ENCODE data around the gene PTPRN2. TPM values are rescaled to one million over a fixed set of nuclear protein-coding genes. Genes with fewer than 3 reads are reported as not detected.

PTPRN2 gene
- total and polyA plus RNA-seq, 2 donors (not counting 3 experiments of a cell fraction or from before 2014, with no cell fraction given) = 0.62 to 0.88 TPM

DNA sequence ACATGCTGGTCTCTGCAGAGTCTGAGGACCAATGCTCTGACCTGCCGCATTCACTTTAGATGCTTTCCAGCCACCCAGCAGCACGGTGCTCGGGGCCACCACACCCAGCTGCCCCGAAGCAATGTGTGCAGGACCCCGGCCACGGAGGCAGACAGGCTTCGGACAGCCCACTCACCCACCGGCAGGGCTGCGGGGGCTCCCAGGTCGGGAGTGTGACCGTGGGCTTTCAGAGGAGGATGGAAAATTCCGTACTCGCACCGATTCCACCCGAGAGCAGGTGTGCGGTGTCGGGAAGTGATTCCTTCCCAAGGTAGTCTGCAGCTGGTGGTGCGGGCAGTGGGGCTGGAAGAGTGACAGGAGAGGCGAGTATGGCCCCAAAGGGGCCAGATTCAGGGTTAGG lies 1059.9 kb downstream of the PTPRN2 start:
- TF ChIP-seq, protein P1, sequence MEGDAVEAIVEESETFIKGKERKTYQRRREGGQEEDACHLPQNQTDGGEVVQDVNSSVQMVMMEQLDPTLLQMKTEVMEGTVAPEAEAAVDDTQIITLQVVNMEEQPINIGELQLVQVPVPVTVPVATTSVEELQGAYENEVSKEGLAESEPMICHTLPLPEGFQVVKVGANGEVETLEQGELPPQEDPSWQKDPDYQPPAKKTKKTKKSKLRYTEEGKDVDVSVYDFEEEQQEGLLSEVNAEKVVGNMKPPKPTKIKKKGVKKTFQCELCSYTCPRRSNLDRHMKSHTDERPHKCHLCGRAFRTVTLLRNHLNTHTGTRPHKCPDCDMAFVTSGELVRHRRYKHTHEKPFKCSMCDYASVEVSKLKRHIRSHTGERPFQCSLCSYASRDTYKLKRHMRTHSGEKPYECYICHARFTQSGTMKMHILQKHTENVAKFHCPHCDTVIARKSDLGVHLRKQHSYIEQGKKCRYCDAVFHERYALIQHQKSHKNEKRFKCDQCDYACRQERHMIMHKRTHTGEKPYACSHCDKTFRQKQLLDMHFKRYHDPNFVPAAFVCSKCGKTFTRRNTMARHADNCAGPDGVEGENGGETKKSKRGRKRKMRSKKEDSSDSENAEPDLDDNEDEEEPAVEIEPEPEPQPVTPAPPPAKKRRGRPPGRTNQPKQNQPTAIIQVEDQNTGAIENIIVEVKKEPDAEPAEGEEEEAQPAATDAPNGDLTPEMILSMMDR (IDR thresholded peaks at IDR 0.05; ENCODE audit: extremely low read depth in 1 of 2, insufficient read depth in 1 of 2, low read depth in 1 of 2, low read length in 2 of 2) = no peak
- TF ChIP-seq, protein P2, sequence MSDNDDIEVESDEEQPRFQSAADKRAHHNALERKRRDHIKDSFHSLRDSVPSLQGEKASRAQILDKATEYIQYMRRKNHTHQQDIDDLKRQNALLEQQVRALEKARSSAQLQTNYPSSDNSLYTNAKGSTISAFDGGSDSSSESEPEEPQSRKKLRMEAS (IDR thresholded peaks at IDR 0.05; ENCODE audit: insufficient read depth, insufficient read length) = no peak
- TF ChIP-seq JUN (IDR thresholded peaks at IDR 0.05; ENCODE audit: borderline replicate concordance, insufficient read depth, insufficient read length, low read depth) = no peak
- TF ChIP-seq POLR2AphosphoS5 (IDR thresholded peaks at IDR 0.05; ENCODE audit: insufficient read depth, low read depth, low read length) = no peak
- no peak for TF ChIP-seq MYC (IDR thresholded peaks at IDR 0.05; ENCODE audit: low read depth, low read length)
- no TSS peak for BruUV-seq (replicated peaks)
- Histone ChIP-seq H3K4me3 (replicated peaks in 1 of 3; ENCODE audit: insufficient read depth in 1 of 3, low read depth in 1 of 3, low read length in 3 of 3) (no peak overlapping the region), H3K4me2 (ENCODE audit: insufficient read depth, low read length) (no peak overlapping the region), H3K4me1 (ENCODE audit: control insufficient read depth, extremely low read depth, insufficient read depth, low read length) (no peaks in the 10 kb centered on the region), H3K9me3 (replicated peaks; ENCODE audit: control insufficient read depth, insufficient read depth, low read length) (no peaks in the 10 kb centered on the region), H3K79me2 (ENCODE audit: control insufficient read depth, insufficient read depth, low read length) (no peaks in the 10 kb centered on the region), H3K9me1 (replicated peaks; ENCODE audit: control insufficient read depth, extremely low read depth, insufficient read depth, low read length) (no peaks in the 10 kb centered on the region), H3K27ac (ENCODE audit: insufficient read depth, low read depth, low read length) (no peak overlapping the region), H2AFZ (ENCODE audit: low read depth, low read length) (no peak overlapping the region), H3K9ac (replicated peaks; ENCODE audit: extremely low read depth, insufficient read depth, low read length) (no peak overlapping the region), H3K27me3 (ENCODE audit: control insufficient read depth in 2 of 2, insufficient read depth in 2 of 2, low read length in 2 of 2) (no peaks in the 10 kb centered on the region), H4K20me1 (replicated peaks; ENCODE audit: control insufficient read depth, extremely low read depth, insufficient read depth, low read length) (no peaks in the 10 kb centered on the region), H3K36me3 (ENCODE audit: control insufficient read depth in 2 of 2, extremely low read depth in 1 of 2, insufficient read depth in 2 of 2, low read length in 2 of 2) (no peaks in the 10 kb centered on the region)
- FAIRE-seq (no peak), DNase-seq (ENCODE audit: low read depth, low spot score) (no peak)
- POLR2A ChIA-PET = no interaction called here
- CTCF ChIA-PET = no interaction called here
- dilution Hi-C loops (cut with MboI; ENCODE audit: extremely low pct_ligation_motif_present, low sequenced_read_pairs) (no loop called here), intact Hi-C loops (cut with micrococcal nuclease) (no loop called here)

Data from endothelial cell of umbilical vein (primary cell).